Loucy (cell line): Measurements from ENCODE around the gene MAP2K1.

Source experiments
- H2AFZ ChIP-seq: fragments of 200-600 bp; sonication (generic); 2 replicates; pipeline ENCODE4 v1.6.0; 2016; ENCODE audit warnings: antibody characterized with exemption, mild to moderate bottlenecking, low read length, moderate library complexity
- H3F3A ChIP-seq: fragments of 200-600 bp; 2 replicates; pipeline ENCODE4 v1.6.0; 2016; ENCODE audit warnings: antibody characterized with exemption, low read depth, mild to moderate bottlenecking
- H3K27me3 ChIP-seq: fragments of 200-600 bp; sonication (generic); 2 replicates; pipeline ENCODE4 v1.6.1; 2014; ENCODE audit warnings: low read length, mild to moderate bottlenecking; ENCODE audit not compliant: insufficient read depth, poor library complexity, severe bottlenecking
- H3K36me3 ChIP-seq: fragments of 200-600 bp; sonication (generic); 2 replicates; pipeline ENCODE4 v1.6.1; 2016; ENCODE audit warnings: low read length; ENCODE audit not compliant: insufficient read depth
- H3K4me1 ChIP-seq: fragments of 200-600 bp; sonication (generic); 2 replicates; pipeline ENCODE4 v1.5.1; 2014; ENCODE audit warnings: low read length, mild to moderate bottlenecking; ENCODE audit not compliant: insufficient read depth, poor library complexity, severe bottlenecking
- H3K4me2 ChIP-seq: fragments of 200-600 bp; sonication (generic); 2 replicates; pipeline ENCODE4 v1.6.0; 2014; ENCODE audit warnings: antibody characterized with exemption, low read length, low read depth, mild to moderate bottlenecking; ENCODE audit not compliant: poor library complexity, severe bottlenecking
- H3K4me3 ChIP-seq: fragments of 200-600 bp; sonication (generic); 2 replicates; pipeline ENCODE4 v1.5.1; 2014; ENCODE audit warnings: low read length, mild to moderate bottlenecking, mixed read lengths; ENCODE audit not compliant: poor library complexity, severe bottlenecking
- H3K79me2 ChIP-seq: fragments of 200-600 bp; sonication (generic); 2 replicates; pipeline ENCODE4 v1.6.1; 2014; ENCODE audit warnings: low read length; ENCODE audit not compliant: insufficient read depth
- H3K9ac ChIP-seq: fragments of 200-600 bp; sonication (generic); 2 replicates; pipeline ENCODE4 v1.6.0; 2014; ENCODE audit warnings: mild to moderate bottlenecking, low read depth, low read length, moderate library complexity; ENCODE audit not compliant: poor library complexity, severe bottlenecking
- H3K9me2 ChIP-seq: fragments of 200-600 bp; sonication (generic); replicated peaks from 2 replicates; pipeline ENCODE4 v1.6.1; 2016; ENCODE audit warnings: low read depth, low read length, mixed read lengths
- H3K9me3 ChIP-seq: fragments of 200-600 bp; sonication (generic); 2 replicates; pipeline ENCODE4 v1.6.1; 2014; ENCODE audit warnings: mild to moderate bottlenecking, antibody characterized with exemption, low read length, low read depth; ENCODE audit not compliant: insufficient read depth
- H4K20me1 ChIP-seq: fragments of 200-600 bp; sonication (generic); 2 replicates; pipeline ENCODE4 v1.6.0; 2014; ENCODE audit warnings: antibody characterized with exemption, low read length, mild to moderate bottlenecking; ENCODE audit not compliant: insufficient read depth, poor library complexity, severe bottlenecking
- CTCF ChIP-seq: fragments of 200-600 bp; sonication (generic); conservative IDR thresholded peaks from 2 replicates; pipeline ENCODE4 v1.5.1; 2014; ENCODE audit warnings: mild to moderate bottlenecking, antibody characterized with exemption, low read length
- EZH2phosphoT487 ChIP-seq: fragments of 200-600 bp; IDR thresholded peaks from 2 replicates; pipeline ENCODE4 v1.6.1; 2018; ENCODE audit warnings: antibody characterized with exemption, mild to moderate bottlenecking, moderate library complexity, borderline replicate concordance

MAP2K1 gene

DNA sequence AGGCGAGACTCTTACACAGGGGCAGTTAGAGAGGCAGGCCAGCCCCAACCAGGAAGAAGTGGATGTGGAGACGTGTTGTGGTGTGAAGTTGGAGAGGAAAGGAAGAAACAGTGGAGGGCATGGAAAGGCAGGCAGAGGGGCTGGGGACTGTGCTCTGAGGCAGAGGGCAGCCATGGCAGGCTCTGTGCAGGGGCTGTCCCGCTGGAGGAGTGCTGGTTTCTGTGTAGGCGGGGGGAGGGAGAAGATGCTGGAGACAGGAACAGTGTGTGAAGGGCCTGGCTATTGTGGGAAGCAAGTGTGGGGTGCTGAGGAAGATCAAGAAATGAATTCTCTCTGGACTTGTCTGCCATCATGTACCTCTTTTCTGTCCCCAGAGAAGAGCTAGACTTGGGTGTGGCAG is 89.8 kb downstream of the MAP2K1 start:
- H3K79me2 ChIP-seq: no peaks in the 10 kb centered on the region
- no peak overlapping the region for H3K9ac ChIP-seq
- TF ChIP-seq EZH2phosphoT487 (no peak), CTCF (no peak)
- H3K4me1 ChIP-seq: no peaks in the 10 kb centered on the region
- H3K27me3 ChIP-seq: no peaks in the 10 kb centered on the region
- H3K36me3 ChIP-seq: peaks cover 6% of the 10 kb centered on the region; the same call in 1 of the 2 replicates
- H4K20me1 ChIP-seq: no peaks in the 10 kb centered on the region
- no peaks in the 10 kb centered on the region for H3K9me2 ChIP-seq
- no peak overlapping the region for H3K4me2 ChIP-seq
- no peak overlapping the region for H2AFZ ChIP-seq
- no peaks in the 10 kb centered on the region for H3F3A ChIP-seq
- H3K4me3 ChIP-seq: no peak overlapping the region
- no peaks in the 10 kb centered on the region for H3K9me3 ChIP-seq

GRCh38 chr15:66477011-66477410 is 90.3 kb downstream of the MAP2K1 start:
- H3F3A ChIP-seq: no peaks in the 10 kb centered on the region
- H3K4me3 ChIP-seq: no peak overlapping the region
- H3K4me1 ChIP-seq: no peaks in the 10 kb centered on the region
- TF ChIP-seq EZH2phosphoT487: no peak
- TF ChIP-seq CTCF: no peak
- no peak overlapping the region for H2AFZ ChIP-seq
- H3K4me2 ChIP-seq: no peak overlapping the region
- H3K27me3 ChIP-seq: no peaks in the 10 kb centered on the region
- H3K36me3 ChIP-seq: peaks cover 10% of the 10 kb centered on the region; the same call in 1 of the 2 replicates
- H3K9me2 ChIP-seq: no peaks in the 10 kb centered on the region
- no peaks in the 10 kb centered on the region for H3K79me2 ChIP-seq
- H3K9me3 ChIP-seq: no peaks in the 10 kb centered on the region
- no peaks in the 10 kb centered on the region for H4K20me1 ChIP-seq
- no peak overlapping the region for H3K9ac ChIP-seq

- no peaks in the 10 kb centered on the region for H3K9me3 ChIP-seq
- no peaks in the 10 kb centered on the region for H3K9me2 ChIP-seq
- no peak overlapping the region for H2AFZ ChIP-seq
- H3K4me2 ChIP-seq: no peak overlapping the region
- peaks cover 36% of the 10 kb centered on the region; the same call in 1 of the 2 replicates for H3K36me3 ChIP-seq
- H4K20me1 ChIP-seq: no peaks in the 10 kb centered on the region
- H3K9ac ChIP-seq: no peak overlapping the region
- H3K4me1 ChIP-seq: no peaks in the 10 kb centered on the region
- no peak overlapping the region for H3K4me3 ChIP-seq
- H3K27me3 ChIP-seq: no peaks in the 10 kb centered on the region
- H3F3A ChIP-seq: no peaks in the 10 kb centered on the region
- no peaks in the 10 kb centered on the region for H3K79me2 ChIP-seq
- TF ChIP-seq EZH2phosphoT487 (no peak), CTCF (no peak)
Observed at GRCh38 chr15:66480267-66480666, 93.6 kb downstream of the MAP2K1 start.
